HTERT RPE-1 (cell line): ENCODE data around the gene RPS6KC1.
"Not testable (repeated sequence)": the region's sequence is repeated elsewhere in the genome, so short reads cannot be mapped to it uniquely, and the experiment has no call there.

Experiments used
- in situ Hi-C: fragments of 300-500 bp; cut with MboI; formaldehyde crosslinking; loops from 4 replicates; pipeline ENCODE4 v1.14.3; 2020; ENCODE audit warnings: low sequenced_read_pairs

Gene RPS6KC1

GRCh38 chr1:213148905-213149304, 97.9 kb downstream of the RPS6KC1 start:
- in situ Hi-C loops = no loop called here

GRCh38 chr1:213150090-213150489, 99.0 kb downstream of the RPS6KC1 start:
- in situ Hi-C loops = not testable (repeated sequence)

- in situ Hi-C loops = no loop called here
Observed at GRCh38 chr1:213154056-213154685, 103.1 kb downstream of the RPS6KC1 start.

DNA sequence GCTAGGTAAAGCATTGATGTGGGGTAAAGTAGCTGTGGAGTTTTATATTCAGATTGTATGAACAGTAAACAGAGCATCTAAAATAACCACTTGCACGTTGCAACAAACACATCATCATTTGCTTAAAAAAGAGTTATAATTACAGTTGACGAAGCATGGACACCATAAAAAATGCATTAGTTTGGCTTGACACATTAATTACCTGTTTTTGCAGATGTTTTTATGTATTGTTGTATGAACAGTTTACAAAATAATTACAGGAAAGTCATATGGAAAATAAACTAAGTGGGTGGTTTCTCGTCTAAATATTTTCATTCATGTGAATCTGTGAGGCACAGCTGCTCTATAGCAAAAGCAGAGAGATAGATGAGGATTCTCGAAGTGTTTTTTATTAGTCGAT, 108.3 kb downstream of the RPS6KC1 start:
- in situ Hi-C loops = no loop called here

GRCh38 chr1:213160442-213160841, 109.4 kb downstream of the RPS6KC1 start:
- in situ Hi-C loops = not testable (repeated sequence)

GRCh38 chr1:213162338-213162737, 111.3 kb downstream of the RPS6KC1 start:
- in situ Hi-C loops = no loop called here

- in situ Hi-C loops = no loop called here
Observed at GRCh38 chr1:213162862-213163261, 111.8 kb downstream of the RPS6KC1 start.

DNA sequence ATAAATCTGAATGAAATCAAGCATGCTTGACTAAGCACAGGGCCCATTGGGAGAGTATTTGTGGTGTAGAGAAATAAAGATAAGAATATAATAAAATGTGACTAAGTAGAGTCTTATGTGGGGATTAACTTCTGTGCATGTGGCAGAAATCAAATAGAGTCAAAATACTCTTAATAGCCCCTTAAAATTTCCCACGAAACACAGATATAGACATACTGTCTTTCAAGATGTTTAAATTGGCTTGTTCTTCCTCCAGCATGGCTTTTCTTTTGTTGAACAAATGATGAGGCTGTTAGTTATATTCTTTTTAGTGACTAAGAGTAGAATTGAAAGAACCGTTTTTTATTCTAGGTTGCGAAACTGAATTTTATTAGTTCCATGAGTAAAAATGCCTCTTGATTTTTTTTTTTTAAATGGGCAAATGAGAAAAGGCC, 112.3 kb downstream of the RPS6KC1 start:
- in situ Hi-C loops = no loop called here

- in situ Hi-C loops = no loop called here
Observed at GRCh38 chr1:213164561-213164960, 113.5 kb downstream of the RPS6KC1 start.

DNA sequence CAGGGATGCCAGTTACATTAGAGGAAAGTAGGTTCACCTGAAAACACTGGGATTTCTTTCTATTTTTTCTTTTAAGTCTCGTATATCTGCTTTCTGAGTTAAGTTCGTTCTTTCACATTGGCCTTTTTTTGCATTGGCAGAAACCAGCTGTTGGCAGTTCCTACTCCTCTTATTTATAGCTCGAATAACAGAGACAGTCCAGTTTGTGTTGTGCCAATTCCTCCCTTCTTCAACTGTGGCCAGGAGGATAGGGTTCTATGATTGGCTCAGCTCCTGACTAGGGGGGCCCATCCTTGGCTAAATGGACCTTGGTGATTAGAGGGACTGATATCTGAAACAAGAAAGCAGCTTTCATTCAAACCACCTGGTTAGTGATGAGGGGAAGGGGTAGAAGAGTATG, 115.8 kb downstream of the RPS6KC1 start:
- in situ Hi-C loops = no loop called here

DNA sequence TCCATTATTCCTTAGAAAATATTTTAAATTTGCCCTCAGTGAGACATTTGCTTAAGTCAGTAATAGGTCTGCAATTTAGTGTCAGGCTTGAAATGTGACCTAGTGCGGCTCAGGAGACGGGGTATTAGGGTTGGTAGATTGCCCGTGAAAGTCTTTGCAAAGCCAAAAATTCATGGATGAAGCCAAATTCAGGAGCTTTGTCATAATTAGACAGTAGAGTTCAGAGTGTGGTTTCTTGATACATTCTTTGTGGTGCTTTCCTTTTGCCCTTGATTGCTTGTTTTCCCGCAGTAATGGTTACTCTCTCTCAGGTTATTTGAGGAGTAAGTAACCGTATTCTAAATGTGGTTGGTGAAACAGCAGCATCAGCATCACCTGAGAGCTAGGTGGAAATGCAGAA, 120.7 kb downstream of the RPS6KC1 start:
- in situ Hi-C loops = no loop called here

- in situ Hi-C loops = no loop called here
Observed at GRCh38 chr1:213176341-213176740, 125.3 kb downstream of the RPS6KC1 start.

DNA sequence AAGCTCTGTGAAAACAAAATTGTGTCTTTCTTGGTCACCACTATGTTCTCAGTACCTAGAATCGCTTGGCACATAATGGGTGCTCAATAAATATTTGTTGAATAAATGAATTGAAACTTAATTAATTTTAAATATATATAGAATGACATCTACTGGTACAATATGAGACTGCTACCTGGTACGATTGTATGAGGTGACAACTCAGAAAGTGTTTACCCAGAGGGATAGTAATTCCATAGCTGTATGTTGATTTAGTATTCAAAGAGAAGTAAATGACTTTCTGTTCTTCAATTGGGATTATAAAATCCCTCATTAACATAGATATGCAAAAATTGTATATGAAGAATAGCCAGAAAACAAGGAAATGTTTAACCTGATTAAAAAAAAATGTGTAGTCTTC, 128.7 kb downstream of the RPS6KC1 start:
- in situ Hi-C loops = no loop called here

GRCh38 chr1:213180833-213181232, 129.8 kb downstream of the RPS6KC1 start:
- in situ Hi-C loops = no loop called here

DNA sequence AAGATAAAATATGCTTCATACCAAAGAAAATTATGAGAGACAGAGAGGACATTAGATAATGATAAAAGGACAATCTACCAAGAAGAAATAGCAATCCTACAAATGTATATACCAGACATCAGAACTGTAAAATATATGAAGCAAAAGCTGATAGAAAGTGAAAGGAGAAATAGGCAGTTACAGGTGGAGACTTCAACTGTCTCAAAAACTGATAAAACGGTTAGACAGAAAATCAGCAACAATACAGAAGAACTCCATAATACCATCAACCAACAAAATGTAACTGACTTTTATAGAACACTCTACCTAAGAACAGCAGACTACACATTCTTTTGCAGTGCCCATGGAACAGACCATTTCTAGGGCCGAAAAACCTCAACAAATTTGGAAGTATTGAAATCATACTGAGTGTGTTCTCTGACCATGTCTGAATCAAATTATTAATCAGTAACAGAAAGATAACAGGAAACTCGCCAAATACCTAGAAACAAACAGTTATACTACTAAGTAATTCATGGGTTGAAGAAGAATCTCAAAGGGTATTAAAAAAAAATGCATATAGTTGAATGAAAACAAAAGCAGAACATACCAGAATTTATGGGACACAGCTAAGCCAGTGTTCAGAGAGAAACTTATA, 132.1 kb downstream of the RPS6KC1 start:
- in situ Hi-C loops = no loop called here

DNA sequence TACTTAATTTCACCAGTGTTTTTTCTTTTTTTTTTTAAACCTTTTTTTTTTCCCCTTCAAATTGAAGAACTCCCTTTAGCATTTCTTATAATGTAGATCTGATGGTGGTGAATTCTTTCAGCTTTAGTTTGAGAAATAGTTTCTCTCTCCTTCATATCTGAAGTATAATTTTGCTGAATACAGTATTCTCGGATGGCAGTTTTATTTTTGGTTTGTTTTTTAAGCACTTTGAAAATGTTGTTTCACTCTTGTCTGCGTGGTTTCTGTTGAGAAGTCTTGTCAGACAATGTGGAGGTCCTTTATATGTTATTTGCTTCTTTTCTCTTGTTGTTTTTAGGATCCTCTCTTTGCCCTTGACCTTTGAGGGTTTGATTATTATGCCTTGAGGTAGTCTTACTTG, 135.1 kb downstream of the RPS6KC1 start:
- in situ Hi-C loops = no loop called here

DNA sequence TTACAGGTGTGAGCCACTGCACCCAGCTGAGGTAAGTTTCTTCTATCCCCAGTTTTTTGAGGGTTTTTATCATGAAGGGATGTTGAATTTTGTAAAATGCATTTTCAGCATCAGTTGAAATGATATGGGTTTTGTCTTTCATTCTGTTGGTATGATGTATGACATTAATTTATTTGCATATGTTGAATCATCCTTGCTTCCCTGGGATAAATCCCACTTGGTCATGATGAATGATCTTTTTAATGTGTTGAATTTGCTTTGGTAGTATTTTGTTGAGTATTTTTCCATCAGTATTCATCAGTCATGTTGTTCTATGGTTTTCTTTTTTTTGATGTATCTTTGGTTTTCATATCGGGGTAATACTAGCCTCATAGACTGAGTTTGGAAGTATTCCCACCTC, 141.0 kb downstream of the RPS6KC1 start:
- in situ Hi-C loops = no loop called here

- in situ Hi-C loops = no loop called here
Observed at GRCh38 chr1:213194383-213194782, 143.3 kb downstream of the RPS6KC1 start.

GRCh38 chr1:213194855-213195254, 143.8 kb downstream of the RPS6KC1 start:
- in situ Hi-C loops = no loop called here

DNA sequence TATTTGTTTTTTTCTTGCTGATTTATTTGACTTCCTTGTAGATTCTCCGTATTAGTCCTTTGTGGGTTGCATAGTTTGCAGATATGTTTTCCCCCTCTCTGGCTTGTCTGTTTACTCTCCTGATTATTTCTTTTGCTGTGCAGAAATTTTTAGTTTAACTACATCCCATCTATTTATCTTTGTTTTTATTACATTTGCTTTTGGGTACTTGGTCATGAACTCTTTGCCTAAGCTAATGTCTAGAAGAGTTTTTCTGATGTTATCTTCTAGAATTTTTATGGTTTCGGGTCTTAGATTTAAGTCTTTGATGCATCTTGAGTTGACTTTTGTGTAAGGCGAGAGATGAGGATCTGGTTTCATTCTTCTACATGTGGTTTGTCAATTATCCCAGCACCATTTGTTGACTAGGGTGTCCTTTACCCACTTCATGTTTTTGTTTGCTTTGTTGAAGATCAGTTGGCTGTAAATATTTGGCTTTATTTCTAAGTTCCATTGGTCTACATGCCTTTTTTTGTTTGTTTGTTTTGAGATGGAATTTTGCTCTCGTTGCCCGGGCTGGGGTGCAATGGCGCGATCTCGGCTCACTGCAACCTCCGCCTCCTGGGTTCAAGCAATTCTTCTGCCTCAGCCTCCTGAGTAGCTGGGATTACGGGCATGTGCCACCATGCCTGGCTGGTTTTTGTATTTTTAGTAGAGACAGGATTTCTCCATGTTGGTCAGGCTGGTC, 145.4 kb downstream of the RPS6KC1 start:
- in situ Hi-C loops = not testable (repeated sequence)

GRCh38 chr1:213200630-213201029, 149.6 kb downstream of the RPS6KC1 start:
- in situ Hi-C loops = no loop called here
